Measurements from ENCODE around the gene PYCARD.
"Not testable (repeated sequence)": the region's sequence is repeated elsewhere in the genome, so short reads cannot be mapped to it uniquely, and the experiment has no call there.

- TF ChIP-seq YY1 (IDR thresholded peaks at IDR 0.05; ENCODE audit: insufficient read depth, insufficient read length); ZNF274 (IDR thresholded peaks at IDR 0.05; ENCODE audit: low read depth, low read length); SUZ12 (IDR thresholded peaks at IDR 0.05; ENCODE audit: extremely low read depth, insufficient read depth, insufficient read length): not testable (repeated sequence)
Measured at GRCh38 chr16:31195861-31196260, 6.7 kb downstream of the PYCARD start.

Measured in NT2/D1 (cell line).